ENCODE measurements around the gene PRKCE. TPM values are rescaled to one million over a fixed set of nuclear protein-coding genes. Genes with fewer than 3 reads are reported as not detected.

PRKCE gene
- total RNA-seq, 2 donors from 2014 or later: 7.3 to 20.8 TPM

DNA sequence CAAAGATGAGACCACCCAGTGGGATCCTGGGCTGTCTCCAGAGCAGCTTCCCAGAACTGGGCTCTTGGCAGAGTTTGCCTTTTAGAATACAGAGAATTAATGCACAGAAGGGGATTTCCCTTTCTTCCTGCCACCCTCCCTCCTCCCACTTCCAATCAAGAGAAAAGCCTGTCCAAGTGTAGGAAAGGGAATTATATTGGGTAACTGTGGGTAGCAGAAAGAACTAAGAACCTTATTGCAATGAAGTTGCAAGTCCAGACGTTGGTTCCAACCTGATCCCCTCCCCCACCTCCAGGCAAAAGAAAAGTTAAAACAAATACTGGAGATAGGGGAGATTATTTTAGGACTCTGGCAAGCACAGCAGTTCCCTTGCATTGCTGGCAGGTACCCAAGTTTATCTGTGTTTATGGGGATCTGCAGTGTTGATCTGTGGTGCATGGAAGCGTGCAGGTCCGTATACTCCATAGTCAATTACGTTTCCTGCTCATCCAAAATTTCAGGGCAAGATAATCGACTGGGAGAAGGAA, 114.3 kb downstream of the PRKCE start:
- peak; percentile 65 for ATAC-seq
- TF ChIP-seq, protein P1, sequence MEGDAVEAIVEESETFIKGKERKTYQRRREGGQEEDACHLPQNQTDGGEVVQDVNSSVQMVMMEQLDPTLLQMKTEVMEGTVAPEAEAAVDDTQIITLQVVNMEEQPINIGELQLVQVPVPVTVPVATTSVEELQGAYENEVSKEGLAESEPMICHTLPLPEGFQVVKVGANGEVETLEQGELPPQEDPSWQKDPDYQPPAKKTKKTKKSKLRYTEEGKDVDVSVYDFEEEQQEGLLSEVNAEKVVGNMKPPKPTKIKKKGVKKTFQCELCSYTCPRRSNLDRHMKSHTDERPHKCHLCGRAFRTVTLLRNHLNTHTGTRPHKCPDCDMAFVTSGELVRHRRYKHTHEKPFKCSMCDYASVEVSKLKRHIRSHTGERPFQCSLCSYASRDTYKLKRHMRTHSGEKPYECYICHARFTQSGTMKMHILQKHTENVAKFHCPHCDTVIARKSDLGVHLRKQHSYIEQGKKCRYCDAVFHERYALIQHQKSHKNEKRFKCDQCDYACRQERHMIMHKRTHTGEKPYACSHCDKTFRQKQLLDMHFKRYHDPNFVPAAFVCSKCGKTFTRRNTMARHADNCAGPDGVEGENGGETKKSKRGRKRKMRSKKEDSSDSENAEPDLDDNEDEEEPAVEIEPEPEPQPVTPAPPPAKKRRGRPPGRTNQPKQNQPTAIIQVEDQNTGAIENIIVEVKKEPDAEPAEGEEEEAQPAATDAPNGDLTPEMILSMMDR (IDR thresholded peaks at IDR 0.05): no peak
- no peak for TF ChIP-seq POLR2A (IDR thresholded peaks at IDR 0.05)
- peak; percentile 36 to 77 (median 58) for DNase-seq
- H3K27ac ChIP-seq: no peak overlapping the region
- 18 to 33% methylated on average over 5 of the region's 5 CpGs for WGBS, 2 donors
- H3K9me3 ChIP-seq: no peaks in the 10 kb centered on the region
- intact Hi-C loops (cut with DNase I): no loop called here
- no peaks in the 10 kb centered on the region for H3K36me3 ChIP-seq (replicated peaks in 1 of 2; ENCODE audit: insufficient read depth in 1 of 2, low read depth in 2 of 2)
- H3K4me1 ChIP-seq: peaks cover 17% of the 10 kb centered on the region
- no peaks in the 10 kb centered on the region for H3K27me3 ChIP-seq
- H3K4me3 ChIP-seq: no peak overlapping the region

DNA sequence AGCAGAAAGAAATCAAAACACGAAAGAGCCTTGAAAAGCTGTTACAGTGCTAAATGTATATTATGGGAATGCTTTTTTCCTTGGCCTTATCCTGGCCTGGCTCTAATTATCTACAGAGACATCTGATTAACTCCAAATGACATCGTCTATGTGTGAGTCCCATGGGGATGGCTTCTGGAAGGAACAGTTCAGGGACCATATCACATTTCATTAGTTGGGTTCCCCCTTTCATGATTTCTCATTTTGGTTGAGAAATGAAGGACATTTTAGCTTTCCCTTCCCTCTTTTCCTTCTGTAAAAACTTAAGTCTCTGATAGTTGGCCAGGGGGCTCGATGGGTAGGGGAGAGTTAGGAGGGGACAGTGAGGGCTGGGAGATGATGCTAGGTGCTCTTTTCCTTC, 116.7 kb downstream of the PRKCE start:
- 89 to 93% methylated on average over 3 of the region's 3 CpGs for WGBS, 2 donors
- Histone ChIP-seq H3K27me3 (no peaks in the 10 kb centered on the region), H3K4me3 (no peak overlapping the region), H3K27ac (no peak overlapping the region), H3K36me3 (replicated peaks in 1 of 2; ENCODE audit: insufficient read depth in 1 of 2, low read depth in 2 of 2) (no peaks in the 10 kb centered on the region), H3K4me1 (peaks cover 17% of the 10 kb centered on the region), H3K9me3 (no peaks in the 10 kb centered on the region)
- intact Hi-C loops (cut with DNase I): no loop called here
- DNase-seq (no peak), ATAC-seq (no peak)
- TF ChIP-seq, protein P1 (IDR thresholded peaks at IDR 0.05): no peak
- TF ChIP-seq POLR2A (IDR thresholded peaks at IDR 0.05): no peak

DNA sequence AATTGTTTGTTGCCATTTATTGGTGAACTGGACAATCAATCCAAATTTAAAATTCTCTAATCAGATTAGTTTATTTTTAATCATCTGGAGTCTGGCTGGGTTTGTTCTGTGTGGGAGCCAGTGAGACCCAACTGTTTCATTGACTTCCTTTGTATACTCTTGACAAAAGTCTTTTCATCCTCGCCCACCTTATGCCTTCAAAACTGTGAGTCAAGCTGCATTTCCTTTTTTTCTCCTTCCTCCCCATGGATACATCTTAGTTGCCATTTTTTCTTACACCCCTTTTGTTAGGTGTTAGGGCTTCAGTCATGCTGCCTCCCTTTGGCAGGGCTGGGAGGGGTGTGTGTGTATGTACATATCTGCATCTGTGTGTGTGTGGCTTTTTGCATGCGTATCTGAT, 117.6 kb downstream of the PRKCE start:
- ATAC-seq (no peak), DNase-seq (no peak)
- intact Hi-C loops (cut with DNase I): no loop called here
- Histone ChIP-seq H3K27me3 (no peaks in the 10 kb centered on the region), H3K36me3 (replicated peaks in 1 of 2; ENCODE audit: insufficient read depth in 1 of 2, low read depth in 2 of 2) (no peaks in the 10 kb centered on the region), H3K4me1 (peaks cover 17% of the 10 kb centered on the region), H3K4me3 (no peak overlapping the region), H3K9me3 (no peaks in the 10 kb centered on the region), H3K27ac (no peak overlapping the region)
- 73 to 80% methylated on average over 2 of the region's 2 CpGs for WGBS, 2 donors
- TF ChIP-seq POLR2A (IDR thresholded peaks at IDR 0.05): no peak
- TF ChIP-seq, protein P1 (IDR thresholded peaks at IDR 0.05): no peak

DNA sequence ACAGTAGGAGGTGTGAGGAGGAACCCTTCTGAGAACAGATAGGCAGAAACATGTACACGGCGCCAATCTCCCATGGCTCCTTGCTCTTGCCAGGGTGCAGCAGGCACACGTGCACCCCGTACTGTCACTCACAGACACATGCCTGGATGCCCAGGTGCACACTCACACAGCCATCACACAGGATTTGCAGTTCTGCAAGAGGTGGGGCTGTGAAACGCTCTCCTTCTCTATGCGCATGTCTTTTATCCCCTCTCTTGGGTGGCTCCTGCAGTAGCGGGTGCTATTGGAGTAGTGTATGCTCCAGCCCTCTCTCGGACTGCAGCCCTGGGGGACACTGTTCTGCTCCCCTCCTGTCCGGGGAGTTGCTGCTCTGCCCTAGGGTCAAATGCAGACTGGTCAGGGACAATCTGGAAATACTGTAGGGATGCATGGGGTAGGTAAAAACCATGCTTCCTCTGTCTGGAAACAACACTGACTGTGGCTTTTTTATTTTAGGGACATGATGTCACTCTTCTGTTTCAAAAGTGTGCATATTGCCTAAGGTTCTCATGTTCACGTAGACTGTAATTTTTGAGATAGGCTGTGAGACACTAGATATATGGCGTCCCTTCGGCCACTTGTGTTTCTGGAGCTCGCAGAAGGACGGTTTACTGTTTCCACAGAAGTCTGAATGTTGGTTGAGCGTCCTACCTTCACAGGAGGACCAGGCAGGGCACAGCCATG, 118.5 kb downstream of the PRKCE start:
- H3K4me1 ChIP-seq: peaks cover 15% of the 10 kb centered on the region
- TF ChIP-seq POLR2A (IDR thresholded peaks at IDR 0.05): no peak
- TF ChIP-seq, protein P1 (IDR thresholded peaks at IDR 0.05): no peak
- DNase-seq (no peak), ATAC-seq (no peak)
- H3K27me3 ChIP-seq: no peaks in the 10 kb centered on the region
- H3K9me3 ChIP-seq: no peaks in the 10 kb centered on the region
- H3K27ac ChIP-seq: no peak overlapping the region
- 88 to 94% methylated on average over 12 to 15 of the region's 15 CpGs for WGBS, 2 donors
- intact Hi-C loops (cut with DNase I): loop anchor here (10.0 kb wide), 1 partner anchor 165 kb away; no protein-coding TSS in a partner anchor
- H3K36me3 ChIP-seq (replicated peaks in 1 of 2; ENCODE audit: insufficient read depth in 1 of 2, low read depth in 2 of 2): no peaks in the 10 kb centered on the region
- no peak overlapping the region for H3K4me3 ChIP-seq

All from body of pancreas (tissue), 4 donors.